ENCODE measurements around the gene CHST9. TPM values are rescaled to one million over a fixed set of nuclear protein-coding genes. Genes with fewer than 3 reads are reported as not detected.

Gene CHST9
- total RNA-seq, 1 donor from 2014 or later, result 2.0 TPM

- Histone ChIP-seq H3K9me3 (replicated peaks) (peaks cover 11% of the 10 kb centered on the region), H3K4me1 (peaks cover 2% of the 10 kb centered on the region), H3K27ac (replicated peaks) (no peak overlapping the region), H3K27me3 (ENCODE audit: low read depth) (no peaks in the 10 kb centered on the region), H3K4me3 (no peak overlapping the region), H3K36me3 (no peaks in the 10 kb centered on the region)
- DNase-seq, result no peak
- intact Hi-C loops (cut with micrococcal nuclease), result no loop called here
- TF ChIP-seq CTCF (IDR thresholded peaks at IDR 0.05; ENCODE audit: borderline replicate concordance), result no peak
Measured at GRCh38 chr18:27049969-27050368, 135.1 kb downstream of the CHST9 start.

- no peaks in the 10 kb centered on the region for H3K9me3 ChIP-seq (replicated peaks)
- no peaks in the 10 kb centered on the region for H3K27me3 ChIP-seq (ENCODE audit: low read depth)
- DNase-seq, result no peak
- no peak for TF ChIP-seq CTCF (IDR thresholded peaks at IDR 0.05; ENCODE audit: borderline replicate concordance)
- H3K4me1 ChIP-seq, result peaks cover 2% of the 10 kb centered on the region
- H3K36me3 ChIP-seq, result no peaks in the 10 kb centered on the region
- intact Hi-C loops (cut with micrococcal nuclease), result no loop called here
- H3K27ac ChIP-seq (replicated peaks), result no peak overlapping the region
- H3K4me3 ChIP-seq, result no peak overlapping the region
Measured at GRCh38 chr18:27045342-27045741, 139.8 kb downstream of the CHST9 start.

- no peaks in the 10 kb centered on the region for H3K36me3 ChIP-seq
- H3K27me3 ChIP-seq (ENCODE audit: low read depth), result no peaks in the 10 kb centered on the region
- no peak overlapping the region for H3K27ac ChIP-seq (replicated peaks)
- no peak for DNase-seq
- TF ChIP-seq CTCF (IDR thresholded peaks at IDR 0.05; ENCODE audit: borderline replicate concordance), result no peak
- no peak overlapping the region for H3K4me3 ChIP-seq
- intact Hi-C loops (cut with micrococcal nuclease), result no loop called here
- no peaks in the 10 kb centered on the region for H3K9me3 ChIP-seq (replicated peaks)
- no peaks in the 10 kb centered on the region for H3K4me1 ChIP-seq
Measured at GRCh38 chr18:27042177-27042576, 142.9 kb downstream of the CHST9 start.

- H3K4me1 ChIP-seq, result no peaks in the 10 kb centered on the region
- H3K27me3 ChIP-seq (ENCODE audit: low read depth), result no peaks in the 10 kb centered on the region
- no peaks in the 10 kb centered on the region for H3K36me3 ChIP-seq
- H3K4me3 ChIP-seq, result no peak overlapping the region
- intact Hi-C loops (cut with micrococcal nuclease), result no loop called here
- H3K9me3 ChIP-seq (replicated peaks), result no peaks in the 10 kb centered on the region
- TF ChIP-seq CTCF (IDR thresholded peaks at IDR 0.05; ENCODE audit: borderline replicate concordance), result no peak
- no peak for DNase-seq
- no peak overlapping the region for H3K27ac ChIP-seq (replicated peaks)
Measured at GRCh38 chr18:27040796-27041195, 144.3 kb downstream of the CHST9 start.

GRCh38 chr18:27033722-27034121, 151.4 kb downstream of the CHST9 start:
- intact Hi-C loops (cut with micrococcal nuclease), result no loop called here
- no peaks in the 10 kb centered on the region for H3K36me3 ChIP-seq
- no peaks in the 10 kb centered on the region for H3K27me3 ChIP-seq (ENCODE audit: low read depth)
- no peak for TF ChIP-seq CTCF (IDR thresholded peaks at IDR 0.05; ENCODE audit: borderline replicate concordance)
- no peak for DNase-seq
- no peak overlapping the region for H3K4me3 ChIP-seq
- no peaks in the 10 kb centered on the region for H3K9me3 ChIP-seq (replicated peaks)
- H3K4me1 ChIP-seq, result peaks cover 4% of the 10 kb centered on the region
- H3K27ac ChIP-seq (replicated peaks), result no peak overlapping the region

GRCh38 chr18:27030421-27030820, 154.7 kb downstream of the CHST9 start:
- Histone ChIP-seq H3K9me3 (replicated peaks) (no peaks in the 10 kb centered on the region), H3K36me3 (no peaks in the 10 kb centered on the region), H3K4me1 (peaks cover 4% of the 10 kb centered on the region), H3K4me3 (no peak overlapping the region), H3K27me3 (ENCODE audit: low read depth) (no peaks in the 10 kb centered on the region), H3K27ac (replicated peaks) (no peak overlapping the region)
- no peak for DNase-seq
- no peak for TF ChIP-seq CTCF (IDR thresholded peaks at IDR 0.05; ENCODE audit: borderline replicate concordance)
- intact Hi-C loops (cut with micrococcal nuclease), result no loop called here

Measured in left ventricle myocardium inferior (tissue), 1 donor.